Measurements from ENCODE around the gene MRGPRE. TPM values are rescaled to one million over a fixed set of nuclear protein-coding genes. Genes with fewer than 3 reads are reported as not detected.

The MRGPRE gene
- total and polyA plus RNA-seq, 12 donors, result 0.21 to 2.5 (median 0.51) TPM; not detected in 3

- Histone ChIP-seq H3K36me3 (no peaks in the 10 kb centered on the region), H3K4me1 (peaks cover 0 to 10% (median 0%) of the 10 kb centered on the region in 9 donors), H3K9me3 (no peaks in the 10 kb centered on the region), H3K27me3 (peaks cover 0 to 91% (median 46%) of the 10 kb centered on the region in 7 donors), H3K4me3 (no peak overlapping the region), H3K27ac (no peak overlapping the region)
- 41 to 47% methylated on average over 21 of the region's 21 CpGs for WGBS, 2 donors
- no peak for TF ChIP-seq CTCF (IDR thresholded peaks at IDR 0.05)
- no peak for ATAC-seq
- intact Hi-C loops (cut with DNase I), result no loop called here
- peak; percentile 2 to 13 for DNase-seq
Measured at GRCh38 chr11:3220521-3221407, 11.5 kb downstream of the MRGPRE start.

- Histone ChIP-seq H3K36me3 (no peaks in the 10 kb centered on the region), H3K4me3 (no peak overlapping the region), H3K9me3 (no peaks in the 10 kb centered on the region), H3K4me1 (peaks cover 0 to 10% (median 0%) of the 10 kb centered on the region in 9 donors), H3K27ac (no peak overlapping the region), H3K27me3 (peaks cover 0 to 91% (median 47%) of the 10 kb centered on the region in 7 donors)
- WGBS, 2 donors, result 58 to 63% methylated on average over 10 to 11 of the region's 11 CpGs
- intact Hi-C loops (cut with DNase I), result no loop called here
- ATAC-seq (no peak), DNase-seq (no peak)
- TF ChIP-seq CTCF (IDR thresholded peaks at IDR 0.05), result no peak
Measured at GRCh38 chr11:3220101-3220500, 12.1 kb downstream of the MRGPRE start.

- no peak for DNase-seq
- WGBS, 2 donors, result 51 to 59% methylated on average over 14 of the region's 14 CpGs
Measured at GRCh38 chr11:3219281-3219892, 12.8 kb downstream of the MRGPRE start.

More at GRCh38 chr11:3219281-3219892, 12.8 kb downstream of the MRGPRE start:
- H3K4me1 ChIP-seq, result peaks cover 0 to 10% (median 0%) of the 10 kb centered on the region in 9 donors
- no peaks in the 10 kb centered on the region for H3K9me3 ChIP-seq
- H3K27ac ChIP-seq, result no peak overlapping the region
- no peak for ATAC-seq
- H3K36me3 ChIP-seq, result no peaks in the 10 kb centered on the region
- intact Hi-C loops (cut with DNase I), result loop anchor here in 6 of 10 donors (5.0 kb wide), 4 partner anchors 97 to 182 kb away; no protein-coding TSS in a partner anchor
- peaks cover 0 to 90% (median 45%) of the 10 kb centered on the region in 7 donors for H3K27me3 ChIP-seq
- H3K4me3 ChIP-seq, result no peak overlapping the region
- no peak for TF ChIP-seq CTCF (IDR thresholded peaks at IDR 0.05)

All from heart right ventricle (tissue), 16 donors.